K562 (cell line): ENCODE measurements around the gene BCL2L1. TPM values are rescaled to one million over a fixed set of nuclear protein-coding genes. Genes with fewer than 3 reads are reported as not detected.
A peak's percentile ranks its signal among the peaks of the same experiment; 100 is the strongest.

Source experiments
- ATF1 ChIP-seq, 2 experiments: fragments of 450-650 bp in 1 of 2; IDR thresholded peaks; 2 replicates each; pipeline ENCODE4 v1.6.1; 2016; ENCODE audit warnings: missing compliant biosample characterization in 1 of 2, missing genetic modification characterization in 1 of 2
- CBX3 ChIP-seq, 2 experiments: IDR thresholded peaks; 1 replicate in 1 of 2; 2 replicates in 1 of 2; pipeline ENCODE4 v1.6.1; 2012; ENCODE audit warnings: inconsistent platforms in 2 of 2, low read length in 2 of 2, borderline replicate concordance in 1 of 2, control low read depth in 1 of 2
- EP300 ChIP-seq: IDR thresholded peaks from 2 replicates; pipeline ENCODE4 v1.6.1; 2012; ENCODE audit warnings: low read length, improper control_type of control experiment
- EP400 ChIP-seq: fragments of 450-650 bp; IDR thresholded peaks from 2 replicates; pipeline ENCODE4 v1.6.1; 2017; ENCODE audit warnings: antibody characterized with exemption, mild to moderate bottlenecking, moderate library complexity
- EWSR1 ChIP-seq: fragments of 450-650 bp; IDR thresholded peaks from 2 replicates; pipeline ENCODE4 v1.6.1; 2018; ENCODE audit warnings: borderline replicate concordance, mild to moderate bottlenecking, low read depth, moderate library complexity; ENCODE audit not compliant: partially characterized antibody
- HDAC3 ChIP-seq: fragments of 450-650 bp; IDR thresholded peaks from 2 replicates; pipeline ENCODE4 v1.6.1; 2018; ENCODE audit warnings: borderline replicate concordance, mild to moderate bottlenecking, moderate library complexity; ENCODE audit not compliant: partially characterized antibody
- HMGN3 ChIP-seq: IDR thresholded peaks from 2 replicates; pipeline ENCODE4 v1.6.1; 2011; ENCODE audit warnings: borderline replicate concordance, low read depth, mild to moderate bottlenecking, mixed read lengths, low read length; ENCODE audit not compliant: insufficient read length; ENCODE audit errors: extremely low read depth
- MAZ ChIP-seq, 2 experiments: fragments of 450-650 bp in 1 of 2; sonication (generic) in 1 of 2; formaldehyde crosslinking; IDR thresholded peaks in 1 of 2; conservative IDR thresholded peaks in 1 of 2; 2 replicates each; pipeline versions ENCODE4 v1.4.0 to v1.5.0; 2020; ENCODE audit warnings: mild to moderate bottlenecking in 1 of 2, missing genetic modification reagents in 1 of 2
- MYBL2 ChIP-seq, 2 experiments: fragments of 450-650 bp in 1 of 2; sonication (generic) in 1 of 2; formaldehyde crosslinking in 1 of 2; IDR thresholded peaks; 2 replicates each; pipeline versions ENCODE4 v1.6.1 to v1.8.1; 2017 to 2022; ENCODE audit warnings: borderline replicate concordance in 1 of 2, inconsistent platforms in 1 of 2, low read depth in 1 of 2, mild to moderate bottlenecking in 1 of 2, missing genetic modification reagents in 1 of 2, moderate library complexity in 1 of 2
- NCOA1 ChIP-seq: fragments of 450-650 bp; IDR thresholded peaks from 2 replicates; pipeline ENCODE4 v1.6.1; 2016; ENCODE audit warnings: low read depth
- NCOR1 ChIP-seq: fragments of 450-650 bp; IDR thresholded peaks from 2 replicates; pipeline ENCODE4 v1.6.1; 2016; ENCODE audit warnings: mild to moderate bottlenecking, moderate library complexity
- PTBP1 ChIP-seq: fragments of 200-400 bp; formaldehyde crosslinking; IDR thresholded peaks from 2 replicates; pipeline ENCODE4 v1.6.1; 2017; ENCODE audit warnings: low read depth, low read length
- SIN3B ChIP-seq: fragments of 450-650 bp; IDR thresholded peaks from 2 replicates; pipeline ENCODE4 v1.6.1; 2017; ENCODE audit warnings: low read depth, mild to moderate bottlenecking, moderate library complexity
- TRIM28 ChIP-seq: fragments of 450-650 bp; IDR thresholded peaks from 2 replicates; pipeline ENCODE4 v1.6.1; 2017
- ZFP1 ChIP-seq: fragments of 450-650 bp; formaldehyde crosslinking; IDR thresholded peaks from 2 replicates; pipeline ENCODE4 v1.4.0; 2020; ENCODE audit warnings: mild to moderate bottlenecking, mixed read lengths
- ZNF3 ChIP-seq: fragments of 250-450 bp; sonication (Bioruptor Pico); IDR thresholded peaks from 2 replicates; pipeline ENCODE4 v1.5.0; 2021; ENCODE audit warnings: mild to moderate bottlenecking, moderate library complexity
- ZNF584 ChIP-seq: fragments of 200-800 bp; sonication (Bioruptor generic); IDR thresholded peaks from 2 replicates; pipeline ENCODE4 v1.6.1; 2016; ENCODE audit warnings: low read depth, mild to moderate bottlenecking, missing genetic modification characterization, missing compliant biosample characterization
- ZNF586 ChIP-seq: fragments of 450-650 bp; formaldehyde crosslinking; conservative IDR thresholded peaks from 2 replicates; pipeline ENCODE4 v1.4.0; 2020; ENCODE audit warnings: mild to moderate bottlenecking, moderate library complexity
- polyA plus RNA-seq, 8 experiments: library from polyadenylated mRNA; depleted of rRNA in 4 of 8; stranded (reverse) in 5 of 8; unstranded in 3 of 8; fragments of >200 nt; fragmentation: Nextera tagmentation in 2 of 8; fragmentation: Illumina TruSeq in 1 of 8; extraction: Ambion mirVana in 2 of 8; extraction: Trizol in 1 of 8; gene quantifications; 2 replicates each; pipeline versions ENCODE4 v1.2.1 to v1.2.3, GENCODE V29; 2011 to 2014; ENCODE audit warnings: inconsistent platforms in 1 of 8, missing spikeins in 1 of 8
- total RNA-seq, 7 experiments: library from RNA; depleted of rRNA in 6 of 7; stranded (reverse); fragments of >200 nt in 6 of 7; fragmentation: Illumina TruSeq in 2 of 7; extraction: Trizol in 2 of 7; gene quantifications; 2 replicates each; pipeline versions ENCODE4 v1.2.1 to v1.2.3, GENCODE V29; 2011 to 2021; ENCODE audit warnings: low replicate concordance in 1 of 7
- TF ChIP-seq, protein P1 (sequence below): fragments of 450-650 bp; IDR thresholded peaks from 2 replicates; pipeline ENCODE4 v1.7.0; 2016; ENCODE audit warnings: borderline replicate concordance
- TF ChIP-seq, protein P2 (sequence below): fragments of 250-450 bp; sonication (Bioruptor Pico); IDR thresholded peaks from 2 replicates; pipeline ENCODE4 v1.5.0; 2020; ENCODE audit warnings: mild to moderate bottlenecking
- TF ChIP-seq, protein P3 (sequence below): fragments of 250-450 bp; sonication (Bioruptor Pico); IDR thresholded peaks from 2 replicates; pipeline ENCODE4 v1.8.0; 2022; ENCODE audit warnings: moderate library complexity, mild to moderate bottlenecking, inconsistent platforms
- TF ChIP-seq, protein P4 (sequence below): fragments of 450-650 bp; formaldehyde crosslinking; IDR thresholded peaks from 2 replicates; pipeline ENCODE4 v1.4.0; 2020; ENCODE audit warnings: mild to moderate bottlenecking, moderate library complexity

BCL2L1 gene
- total and polyA plus RNA-seq, 9 of the 15 experiments (the other 6 are each of a cell fraction or from before 2014, with no cell fraction given) = 3.3 to 182 (median 120) TPM

DNA sequence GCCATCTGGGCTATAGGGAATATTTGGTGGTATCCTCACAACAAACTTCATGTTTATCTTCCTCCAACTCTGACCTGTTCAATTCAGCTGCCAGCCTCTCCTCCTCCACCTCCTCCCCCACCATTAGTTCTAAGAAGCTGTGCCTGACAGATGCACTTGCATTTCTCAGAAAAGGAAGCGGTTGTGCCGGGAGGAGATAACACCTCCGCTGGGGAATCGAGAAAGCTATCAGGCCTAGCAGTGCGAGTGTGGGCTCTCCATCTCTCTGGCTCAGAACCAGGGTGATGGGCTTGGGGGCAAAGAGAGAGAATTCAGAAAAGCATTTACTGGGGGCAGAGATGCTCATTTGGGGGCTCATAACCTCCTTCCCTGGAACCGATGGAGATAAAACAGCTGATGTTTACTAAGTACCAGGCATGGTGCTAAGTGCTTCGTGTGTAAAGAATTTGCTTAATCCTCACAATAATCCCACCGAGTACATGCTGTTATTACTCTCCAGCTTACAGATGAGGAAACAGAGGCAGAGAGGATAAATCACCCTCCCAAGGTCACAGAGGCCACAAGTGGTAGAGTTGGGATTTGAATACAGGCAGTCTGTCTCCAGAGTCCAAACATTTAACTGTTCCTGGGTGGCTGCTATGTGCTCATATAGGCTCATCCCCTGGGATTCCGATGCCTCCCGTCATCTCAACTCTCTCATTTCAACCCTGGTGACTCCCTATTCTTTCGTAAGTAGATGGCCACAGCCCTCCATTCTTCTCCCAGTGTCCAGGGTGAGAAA lies 46.6 kb downstream of the BCL2L1 start (continued):
- TF ChIP-seq, protein P1, sequence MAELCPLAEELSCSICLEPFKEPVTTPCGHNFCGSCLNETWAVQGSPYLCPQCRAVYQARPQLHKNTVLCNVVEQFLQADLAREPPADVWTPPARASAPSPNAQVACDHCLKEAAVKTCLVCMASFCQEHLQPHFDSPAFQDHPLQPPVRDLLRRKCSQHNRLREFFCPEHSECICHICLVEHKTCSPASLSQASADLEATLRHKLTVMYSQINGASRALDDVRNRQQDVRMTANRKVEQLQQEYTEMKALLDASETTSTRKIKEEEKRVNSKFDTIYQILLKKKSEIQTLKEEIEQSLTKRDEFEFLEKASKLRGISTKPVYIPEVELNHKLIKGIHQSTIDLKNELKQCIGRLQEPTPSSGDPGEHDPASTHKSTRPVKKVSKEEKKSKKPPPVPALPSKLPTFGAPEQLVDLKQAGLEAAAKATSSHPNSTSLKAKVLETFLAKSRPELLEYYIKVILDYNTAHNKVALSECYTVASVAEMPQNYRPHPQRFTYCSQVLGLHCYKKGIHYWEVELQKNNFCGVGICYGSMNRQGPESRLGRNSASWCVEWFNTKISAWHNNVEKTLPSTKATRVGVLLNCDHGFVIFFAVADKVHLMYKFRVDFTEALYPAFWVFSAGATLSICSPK = no peak
- TF ChIP-seq NCOR1 = peak; percentile 99
- 0 out of 2 replicates have a peak, but pooled peaks have one; percentile 58 for TF ChIP-seq ZNF586 (CRISPR knock-in tag)
- TF ChIP-seq ZNF584 (CRISPR knock-in tag) = peak; percentile 89
- 0 out of 2 replicates have a peak, but pooled peaks have one; percentile 49 for TF ChIP-seq ZFP1
- TF ChIP-seq, protein P2, sequence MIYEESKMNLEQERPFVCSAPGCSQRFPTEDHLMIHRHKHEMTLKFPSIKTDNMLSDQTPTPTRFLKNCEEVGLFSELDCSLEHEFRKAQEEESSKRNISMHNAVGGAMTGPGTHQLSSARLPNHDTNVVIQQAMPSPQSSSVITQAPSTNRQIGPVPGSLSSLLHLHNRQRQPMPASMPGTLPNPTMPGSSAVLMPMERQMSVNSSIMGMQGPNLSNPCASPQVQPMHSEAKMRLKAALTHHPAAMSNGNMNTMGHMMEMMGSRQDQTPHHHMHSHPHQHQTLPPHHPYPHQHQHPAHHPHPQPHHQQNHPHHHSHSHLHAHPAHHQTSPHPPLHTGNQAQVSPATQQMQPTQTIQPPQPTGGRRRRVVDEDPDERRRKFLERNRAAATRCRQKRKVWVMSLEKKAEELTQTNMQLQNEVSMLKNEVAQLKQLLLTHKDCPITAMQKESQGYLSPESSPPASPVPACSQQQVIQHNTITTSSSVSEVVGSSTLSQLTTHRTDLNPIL (CRISPR knock-in tag) = no peak
- no peak for TF ChIP-seq ATF1 (CRISPR knock-in tag; IDR thresholded peaks at IDR 0.05)
- peak; percentile 10; the same call in 1 of the 2 replicates for TF ChIP-seq ATF1 (tag; IDR thresholded peaks at IDR 0.05)
- TF ChIP-seq SIN3B = no peak
- peak; percentile 95 for TF ChIP-seq NCOA1
- peak; percentile 98 for TF ChIP-seq HDAC3
- TF ChIP-seq, protein P3, sequence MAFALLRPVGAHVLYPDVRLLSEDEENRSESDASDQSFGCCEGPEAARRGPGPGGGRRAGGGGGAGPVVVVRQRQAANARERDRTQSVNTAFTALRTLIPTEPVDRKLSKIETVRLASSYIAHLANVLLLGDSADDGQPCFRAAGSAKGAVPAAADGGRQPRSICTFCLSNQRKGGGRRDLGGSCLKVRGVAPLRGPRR (CRISPR knock-in tag) = peak; percentile 49
- TF ChIP-seq ZNF3 (CRISPR knock-in tag) = 0 out of 2 replicates have a peak, but pooled peaks have one; percentile 60
- TF ChIP-seq, protein P4, sequence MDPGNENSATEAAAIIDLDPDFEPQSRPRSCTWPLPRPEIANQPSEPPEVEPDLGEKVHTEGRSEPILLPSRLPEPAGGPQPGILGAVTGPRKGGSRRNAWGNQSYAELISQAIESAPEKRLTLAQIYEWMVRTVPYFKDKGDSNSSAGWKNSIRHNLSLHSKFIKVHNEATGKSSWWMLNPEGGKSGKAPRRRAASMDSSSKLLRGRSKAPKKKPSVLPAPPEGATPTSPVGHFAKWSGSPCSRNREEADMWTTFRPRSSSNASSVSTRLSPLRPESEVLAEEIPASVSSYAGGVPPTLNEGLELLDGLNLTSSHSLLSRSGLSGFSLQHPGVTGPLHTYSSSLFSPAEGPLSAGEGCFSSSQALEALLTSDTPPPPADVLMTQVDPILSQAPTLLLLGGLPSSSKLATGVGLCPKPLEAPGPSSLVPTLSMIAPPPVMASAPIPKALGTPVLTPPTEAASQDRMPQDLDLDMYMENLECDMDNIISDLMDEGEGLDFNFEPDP (CRISPR knock-in tag) = no peak
- peak; percentile 48; the same call in 1 of the 2 replicates for TF ChIP-seq PTBP1
- no peak for TF ChIP-seq TRIM28
- peak in 1 of 2 experiments; percentile 71; a peak in 1 of 3 replicates for TF ChIP-seq CBX3 (IDR thresholded peaks at IDR 0.05; ENCODE audit: borderline replicate concordance in 1 of 2, low read length in 2 of 2)
- peak; percentile 82 for TF ChIP-seq EP400
- peak; percentile 63 to 76; a peak in 3 of 4 replicates for TF ChIP-seq MAZ (CRISPR knock-in tag; conservative IDR thresholded peaks at IDR 0.05 in 1 of 2, IDR thresholded peaks at IDR 0.05 in 1 of 2)
- peak; percentile 100 for TF ChIP-seq EP300
- TF ChIP-seq HMGN3 = peak; percentile 89
- no peak for TF ChIP-seq MYBL2 (IDR thresholded peaks at IDR 0.05; ENCODE audit: low read depth)
- TF ChIP-seq MYBL2 (CRISPR knock-in tag; IDR thresholded peaks at IDR 0.05; ENCODE audit: borderline replicate concordance) = no peak
- no peak for TF ChIP-seq EWSR1
